Thyroid gland (tissue), 4 donors: Measurements from ENCODE around the gene ARHGEF33. TPM values are rescaled to one million over a fixed set of nuclear protein-coding genes. Genes with fewer than 3 reads are reported as not detected.

Experiments
- DNase-seq, 2 donors: peaks; one replicate each; pipeline ENCODE4 v3.0.0-alpha.2; 2019
- H3K27ac ChIP-seq, 3 donors: fragments of 200-600 bp; sonication (generic); 1 replicate in 2 of 3; 2 replicates in 1 of 3; pipeline ENCODE4 v1.5.1; 2016 to 2019; ENCODE audit warnings: mild to moderate bottlenecking in 1 of 3, moderate library complexity in 1 of 3
- H3K27me3 ChIP-seq: fragments of 200-600 bp; sonication (generic); one replicate; pipeline ENCODE4 v1.5.1; 2019
- H3K36me3 ChIP-seq, 2 donors: fragments of 200-600 bp; sonication (generic); one replicate each; pipeline ENCODE4 v1.5.1; 2016 to 2019
- H3K4me1 ChIP-seq, 2 donors: fragments of 200-600 bp; sonication (generic); one replicate each; pipeline ENCODE4 v1.5.1; 2017 to 2019
- H3K4me3 ChIP-seq, 3 donors: fragments of 200-600 bp; sonication (generic); replicated peaks in 1 of 3; 1 replicate in 2 of 3; 2 replicates in 1 of 3; pipeline ENCODE4 v1.5.1; 2016; ENCODE audit warnings: mild to moderate bottlenecking in 1 of 3
- H3K9me3 ChIP-seq: fragments of 200-600 bp; sonication (generic); one replicate; pipeline ENCODE4 v1.5.1; 2017
- CTCF ChIP-seq, 6 experiments: fragments of 200-600 bp in 3 of 6; fragments of 450-650 bp in 3 of 6; sonication (generic) in 3 of 6; IDR thresholded peaks; one replicate each; pipeline ENCODE4 v1.5.1; 2016 to 2019; ENCODE audit warnings: antibody characterized with exemption in 6 of 6, mild to moderate bottlenecking in 2 of 6, inconsistent platforms in 1 of 6, moderate library complexity in 1 of 6
- POLR2A ChIP-seq, 2 donors: fragments of 450-650 bp; IDR thresholded peaks; one replicate each; pipeline ENCODE4 v1.6.1; 2017; ENCODE audit warnings: antibody characterized with exemption in 2 of 2, mild to moderate bottlenecking in 2 of 2, moderate library complexity in 1 of 2
- WGBS, 2 donors: methylation state at CpG; one replicate each; pipeline ENCODE4 v1.1.5; 2017; 5-methylcytosine and 5-hydroxymethylcytosine counted together
- intact Hi-C: fragments of 100-400 bp; cut with DNase I; formaldehyde crosslinking; loops from one replicate; pipeline ENCODE4 v1.15.1; 2023
- total RNA-seq, 4 donors: library from RNA; depleted of rRNA; stranded (reverse); fragments of >200 nt; gene quantifications; one replicate each; pipeline ENCODE4 v1.2.3, GENCODE V29; 2016

Gene ARHGEF33
- total RNA-seq, 4 donors from 2014 or later, result 1.3 to 4.6 (median 1.6) TPM

GRCh38 chr2:39015424-39015823 is 125.7 kb downstream of the ARHGEF33 start:
- intact Hi-C loops, result no loop called here
- 92 to 93% methylated on average over 1 of the region's 1 CpG for WGBS, 2 donors
- TF ChIP-seq CTCF (IDR thresholded peaks at IDR 0.05) (no peak), POLR2A (IDR thresholded peaks at IDR 0.05) (no peak)

GRCh38 chr2:39017334-39017733 is 127.7 kb downstream of the ARHGEF33 start:
- Histone ChIP-seq H3K4me1 (peaks cover 40 to 54% of the 10 kb centered on the region in 2 donors), H3K27me3 (no peaks in the 10 kb centered on the region), H3K9me3 (no peaks in the 10 kb centered on the region), H3K27ac (peak overlapping the region; percentile 53 to 76 (median 72)), H3K4me3 (no peak overlapping the region), H3K36me3 (peaks cover 0 to under 1% of the 10 kb centered on the region in 2 donors)
- no peak for DNase-seq
- intact Hi-C loops, result no loop called here
- TF ChIP-seq POLR2A (IDR thresholded peaks at IDR 0.05) (no peak), CTCF (IDR thresholded peaks at IDR 0.05) (no peak)

More at GRCh38 chr2:39015424-39015823, 125.7 kb downstream of the ARHGEF33 start:
- Histone ChIP-seq H3K27ac (peak overlapping the region in 2 of 3 donors; percentile 72 to 76), H3K36me3 (peaks cover 0 to 3% of the 10 kb centered on the region in 2 donors), H3K9me3 (no peaks in the 10 kb centered on the region), H3K27me3 (no peaks in the 10 kb centered on the region), H3K4me1 (peaks cover 40 to 46% of the 10 kb centered on the region in 2 donors), H3K4me3 (no peak overlapping the region)
- DNase-seq, result no peak

GRCh38 chr2:39018638-39019037 is 129.0 kb downstream of the ARHGEF33 start:
- 87 to 90% methylated on average over 4 of the region's 4 CpGs for WGBS, 2 donors
- no peaks in the 10 kb centered on the region for H3K27me3 ChIP-seq
- peak overlapping the region; percentile 19 to 76 (median 72) for H3K27ac ChIP-seq
- H3K36me3 ChIP-seq, result no peaks in the 10 kb centered on the region
- peaks cover 40 to 54% of the 10 kb centered on the region in 2 donors for H3K4me1 ChIP-seq
- intact Hi-C loops, result no loop called here
- no peak for TF ChIP-seq POLR2A (IDR thresholded peaks at IDR 0.05)
- no peak for TF ChIP-seq CTCF (IDR thresholded peaks at IDR 0.05)
- DNase-seq, result no peak
- no peaks in the 10 kb centered on the region for H3K9me3 ChIP-seq
- H3K4me3 ChIP-seq, result no peak overlapping the region

GRCh38 chr2:39020383-39020782 is 130.7 kb downstream of the ARHGEF33 start:
- no peaks in the 10 kb centered on the region for H3K36me3 ChIP-seq
- no peaks in the 10 kb centered on the region for H3K27me3 ChIP-seq
- intact Hi-C loops, result no loop called here
- peaks cover 33 to 51% of the 10 kb centered on the region in 2 donors for H3K4me1 ChIP-seq
- DNase-seq, result no peak
- H3K27ac ChIP-seq, result peak overlapping the region; percentile 31 to 72 (median 33)
- TF ChIP-seq CTCF (IDR thresholded peaks at IDR 0.05), result no peak
- no peak for TF ChIP-seq POLR2A (IDR thresholded peaks at IDR 0.05)
- H3K9me3 ChIP-seq, result no peaks in the 10 kb centered on the region
- H3K4me3 ChIP-seq, result no peak overlapping the region

GRCh38 chr2:39022642-39023235 is 133.1 kb downstream of the ARHGEF33 start:
- intact Hi-C loops, result no loop called here
- H3K36me3 ChIP-seq, result no peaks in the 10 kb centered on the region
- TF ChIP-seq CTCF (IDR thresholded peaks at IDR 0.05) (no peak), POLR2A (IDR thresholded peaks at IDR 0.05) (no peak)
- peaks cover 12 to 28% of the 10 kb centered on the region in 2 donors for H3K4me1 ChIP-seq
- no peaks in the 10 kb centered on the region for H3K9me3 ChIP-seq
- H3K4me3 ChIP-seq, result no peak overlapping the region
- no peak for DNase-seq
- H3K27me3 ChIP-seq, result no peaks in the 10 kb centered on the region
- peak overlapping the region in 2 of 3 donors; percentile 42 to 72 for H3K27ac ChIP-seq
- 83 to 85% methylated on average over 6 of the region's 6 CpGs for WGBS, 2 donors
